HG03045 (cell line): ENCODE measurements around the gene RIPOR2.
"Not testable (repeated sequence)": the region's sequence is repeated elsewhere in the genome, so short reads cannot be mapped to it uniquely, and the experiment has no call there.

Experiments used
- ATAC-seq: cut with Tn5 transposase; IDR thresholded peaks from one replicate; pipeline ENCODE4 v1.9.1; 2021; ENCODE audit warnings: mild to moderate bottlenecking, moderate library complexity; ENCODE audit not compliant: unreplicated experiment

Gene RIPOR2

DNA sequence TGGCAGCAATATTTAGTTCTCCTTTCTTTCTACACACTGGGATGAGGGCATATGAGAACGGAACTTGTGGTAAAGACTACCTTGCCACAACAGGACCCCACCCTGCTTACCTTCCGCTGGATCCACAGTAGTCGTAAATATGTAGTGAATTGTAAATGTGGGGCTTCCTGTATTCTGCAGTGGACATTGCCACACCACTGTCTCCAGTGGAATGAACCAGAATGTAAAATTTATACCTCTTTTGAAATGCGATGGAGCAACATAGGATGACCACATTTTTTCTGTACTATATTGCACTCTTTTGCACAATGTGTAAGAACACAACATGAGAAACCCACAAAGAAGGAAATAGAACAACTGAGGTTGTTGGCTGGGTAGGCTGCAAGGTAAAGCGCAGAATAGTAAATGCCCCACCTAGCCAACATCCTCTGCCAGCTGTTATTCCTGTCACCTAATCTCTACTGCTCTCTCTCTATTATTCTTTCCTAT is 16.1 kb upstream of the RIPOR2 start:
- no peak for ATAC-seq

DNA sequence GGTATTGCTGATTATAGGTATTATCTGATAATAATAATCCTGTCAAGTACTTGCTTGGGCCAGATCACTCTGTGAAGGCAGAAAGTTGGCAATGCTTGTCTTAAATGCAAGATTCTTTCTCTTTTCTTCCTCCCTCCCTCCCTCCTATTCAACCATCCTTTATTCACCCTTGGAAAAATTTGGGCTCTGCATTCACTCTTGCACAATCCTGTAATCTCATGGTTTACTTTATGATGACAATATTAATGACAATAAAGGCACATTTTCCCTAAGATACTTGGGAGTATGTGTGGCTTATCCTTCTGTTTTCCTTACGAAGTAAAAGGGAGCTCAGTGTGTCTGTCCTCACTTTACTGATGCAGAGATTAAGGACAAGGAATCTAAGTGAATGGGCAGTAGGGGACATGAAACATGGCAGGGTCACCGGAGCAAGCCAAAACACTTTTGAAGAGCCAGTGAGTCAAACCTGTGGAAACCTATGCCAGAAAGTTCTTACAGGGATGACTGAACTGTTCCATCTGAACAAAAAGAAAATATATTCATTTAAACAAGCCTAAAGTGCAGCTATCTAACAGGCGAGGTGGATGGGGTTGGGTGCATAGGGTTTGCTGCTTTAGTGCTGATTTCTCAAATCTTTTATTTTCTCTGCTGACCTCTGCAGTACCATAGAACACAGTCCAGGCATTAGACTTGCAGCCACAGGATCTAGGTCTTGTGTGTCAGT is 14.6 kb upstream of the RIPOR2 start:
- no peak for ATAC-seq

DNA sequence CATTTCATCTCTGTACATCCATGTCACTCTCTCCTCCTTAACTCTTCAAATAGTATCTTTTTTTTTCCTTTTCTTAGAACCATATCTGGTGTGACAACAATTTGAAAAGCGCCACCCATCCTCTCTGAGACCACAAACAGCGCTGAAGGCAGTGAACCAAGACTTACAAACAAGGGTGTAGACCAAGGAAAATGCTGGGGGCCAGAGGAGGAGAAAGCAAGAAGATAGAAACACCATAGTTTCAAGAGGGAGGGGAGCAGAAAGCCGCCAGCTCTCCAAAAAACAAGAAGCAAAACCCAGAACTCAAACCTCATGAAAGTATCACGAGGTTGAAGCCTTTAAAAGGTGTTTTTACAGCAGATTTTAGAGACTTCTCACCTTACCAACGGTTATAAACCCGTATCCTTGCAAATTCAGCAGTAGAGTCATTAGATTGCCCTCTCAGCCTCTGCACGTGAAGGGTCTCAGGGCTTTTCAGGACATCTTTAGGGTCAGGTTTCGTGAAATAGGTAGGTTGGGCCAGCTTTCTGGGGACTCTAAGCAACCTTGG is 13.3 kb upstream of the RIPOR2 start:
- ATAC-seq, result peak; percentile 96

DNA sequence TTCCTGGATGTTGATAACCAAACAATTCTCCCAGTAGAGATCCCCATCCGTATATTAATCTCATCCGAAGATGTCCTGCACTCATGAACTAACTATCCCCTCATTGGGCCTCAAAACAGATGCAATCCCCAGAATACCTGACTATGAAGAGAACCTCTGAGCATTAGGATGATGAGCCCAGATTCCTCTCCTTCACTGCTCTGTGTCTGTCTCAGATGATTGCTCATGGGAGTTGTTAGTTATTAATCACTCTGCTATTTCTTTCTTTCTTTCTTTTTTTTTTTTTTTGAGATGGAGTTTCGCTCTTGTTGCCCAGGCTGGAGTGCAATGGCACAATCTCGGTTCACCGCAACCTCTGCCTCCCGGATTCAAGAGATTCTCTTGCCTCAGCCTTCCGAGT is 12.5 kb upstream of the RIPOR2 start:
- ATAC-seq, result not testable (repeated sequence)

DNA sequence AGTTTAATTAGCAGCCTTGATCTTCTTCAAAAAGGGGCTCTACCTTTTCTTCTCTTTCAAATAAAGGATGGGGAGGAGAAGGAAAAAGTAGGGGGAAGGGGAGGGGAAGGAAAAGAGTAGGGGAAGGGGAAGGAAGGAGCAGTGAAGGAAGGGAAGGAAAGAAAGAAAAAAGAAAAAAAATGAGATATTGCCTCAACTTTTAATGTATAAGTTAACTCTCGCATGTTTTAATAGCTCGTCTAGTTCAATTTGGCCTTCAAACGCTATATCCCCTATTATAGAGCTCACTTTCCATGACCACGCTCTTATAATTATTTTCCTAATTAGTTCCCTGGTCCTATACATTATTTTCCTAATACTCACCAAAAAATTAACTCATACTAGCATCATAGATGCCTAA is 11.9 kb upstream of the RIPOR2 start:
- ATAC-seq, result no peak

DNA sequence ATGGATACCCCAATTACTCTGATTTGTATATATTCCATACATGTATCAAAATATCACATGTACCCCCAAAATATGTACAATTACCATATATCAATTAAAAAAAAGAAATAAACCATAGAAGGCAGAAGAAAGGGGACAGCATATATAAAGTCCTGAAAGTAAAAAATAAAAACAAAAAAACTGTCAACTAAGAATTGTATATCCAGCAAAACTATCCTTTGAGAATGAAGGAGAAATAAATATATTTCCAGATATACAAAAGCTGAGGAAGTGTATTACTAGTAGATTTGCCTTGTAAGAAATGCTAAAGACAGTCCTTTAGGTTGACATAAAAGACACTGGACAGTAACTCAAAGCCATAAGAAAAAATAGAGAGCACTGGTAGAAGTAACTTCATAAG is 9.3 kb upstream of the RIPOR2 start:
- no peak for ATAC-seq

DNA sequence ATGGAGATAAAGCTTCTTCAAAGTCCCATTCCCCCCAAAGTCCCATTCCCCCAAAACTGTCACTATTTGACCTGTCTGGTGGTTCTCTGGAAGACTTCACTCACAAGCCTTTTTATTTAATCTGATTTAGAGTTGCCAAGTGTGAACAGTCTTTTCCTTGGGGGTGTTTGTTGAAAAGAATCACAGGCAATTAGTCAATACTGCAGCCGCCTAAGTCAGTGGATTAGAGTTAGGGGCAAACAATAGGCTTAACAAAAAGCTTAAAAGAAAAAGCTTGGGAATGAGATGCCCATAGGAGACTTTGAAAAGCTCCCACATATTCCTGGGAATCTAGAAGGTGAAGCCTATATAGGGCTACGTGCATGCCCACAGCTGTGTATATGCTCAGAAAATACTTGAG is 8.0 kb upstream of the RIPOR2 start:
- no peak for ATAC-seq

DNA sequence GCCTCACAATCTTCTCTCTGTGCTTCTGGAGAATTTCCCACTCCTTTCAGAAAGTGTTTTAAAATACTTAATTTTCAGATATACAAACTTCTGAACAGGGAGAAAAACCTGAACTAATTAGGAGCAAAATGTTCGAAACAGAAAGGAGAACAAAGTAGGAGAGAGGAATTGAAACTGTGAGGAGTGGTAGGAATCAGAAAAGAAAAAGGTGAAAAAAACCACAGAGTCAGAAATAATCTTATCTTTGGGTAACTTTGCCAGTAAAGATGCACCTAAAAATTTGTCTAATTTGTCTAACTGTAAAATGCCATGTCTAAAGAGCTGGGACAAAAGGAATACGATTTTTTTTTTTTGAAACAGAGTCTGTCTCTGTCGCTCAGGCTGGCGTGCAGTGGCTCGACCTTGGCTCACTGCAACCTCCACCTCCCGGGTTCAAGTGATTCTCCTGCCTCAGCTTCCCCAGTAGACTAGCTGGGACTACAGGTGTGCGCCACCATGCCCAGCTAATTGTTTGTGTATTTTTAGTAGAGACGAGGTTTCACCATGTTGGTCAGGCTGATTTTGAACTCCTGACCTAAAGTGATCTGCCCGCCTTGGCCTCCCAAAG is 4.7 kb upstream of the RIPOR2 start:
- no peak for ATAC-seq

DNA sequence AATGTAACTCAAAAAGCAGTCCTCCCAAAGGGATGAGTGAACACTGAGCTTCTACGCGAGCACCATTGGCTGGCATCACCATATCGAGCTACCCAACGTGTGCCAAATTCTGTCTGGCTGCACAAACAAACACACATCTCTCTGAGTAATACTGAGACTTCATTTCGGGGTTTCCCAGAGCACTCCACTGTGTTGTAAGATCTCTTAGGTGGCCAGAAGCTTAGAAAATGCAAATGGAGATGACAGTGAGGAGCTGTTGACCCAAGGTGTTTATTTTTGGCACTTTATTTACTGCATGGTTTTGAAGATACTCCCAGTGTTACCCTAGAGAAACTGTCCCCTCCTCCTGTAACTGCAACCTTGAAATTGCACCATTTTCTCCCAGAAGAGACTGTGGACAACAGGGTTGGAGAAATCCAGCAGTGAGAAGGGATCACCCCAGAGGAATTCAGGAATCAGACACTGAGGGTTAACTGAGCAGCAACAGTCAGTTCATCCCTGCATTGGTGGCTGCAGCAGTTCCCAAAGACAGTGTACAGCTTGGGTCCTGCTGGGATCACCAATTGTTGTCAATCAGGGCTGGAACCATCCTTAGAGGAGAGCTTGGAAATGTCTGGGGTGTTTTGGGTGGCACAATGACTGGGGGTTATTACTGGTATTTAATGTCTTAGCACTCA is 1.0 kb upstream of the RIPOR2 start:
- ATAC-seq, result peak; percentile 57

DNA sequence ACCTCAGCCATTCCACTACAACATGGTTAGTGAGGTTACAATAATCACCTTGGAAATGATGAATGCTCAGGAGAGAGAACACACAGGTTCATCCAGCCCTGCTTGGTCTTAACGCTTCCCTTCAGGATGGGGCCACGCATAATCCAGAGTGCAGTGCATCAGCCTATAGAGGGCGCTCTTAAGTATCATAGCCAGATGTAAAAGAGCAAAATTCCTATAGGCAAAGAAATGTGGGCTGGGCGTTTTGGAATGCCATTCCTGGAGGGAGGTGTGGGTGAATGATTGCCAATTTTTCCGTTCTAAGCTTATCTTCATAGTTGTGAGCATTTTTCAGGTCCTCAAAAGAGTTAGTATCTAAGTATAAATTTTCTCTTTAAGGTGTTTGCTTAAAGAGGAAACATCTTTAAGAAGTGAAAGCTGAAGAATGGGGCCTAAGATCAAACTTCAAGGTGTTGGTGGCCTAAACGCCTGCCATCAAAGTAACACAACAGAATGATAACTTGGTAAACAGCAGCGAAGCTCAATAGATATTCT is 1.8 kb downstream of the RIPOR2 start:
- peak; percentile 25 for ATAC-seq

DNA sequence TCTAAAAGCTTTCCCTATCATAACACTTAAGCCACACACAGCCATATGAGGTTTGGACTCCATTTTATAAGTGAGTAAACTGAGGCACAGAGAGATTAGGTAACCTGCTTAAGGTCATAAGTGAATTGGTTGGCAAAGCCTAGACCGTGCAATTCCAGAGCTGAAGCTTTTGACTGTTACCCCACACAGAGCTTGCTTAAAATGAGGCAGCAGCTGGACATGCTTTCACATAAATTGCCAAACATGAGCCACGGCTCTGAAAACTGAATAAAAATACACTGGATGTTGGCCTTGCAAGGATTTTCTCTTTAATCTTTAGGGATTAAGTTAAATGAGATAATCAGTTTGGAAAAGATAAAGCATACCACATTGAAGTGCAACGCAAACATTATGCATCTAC is 2.5 kb downstream of the RIPOR2 start:
- ATAC-seq, result no peak

DNA sequence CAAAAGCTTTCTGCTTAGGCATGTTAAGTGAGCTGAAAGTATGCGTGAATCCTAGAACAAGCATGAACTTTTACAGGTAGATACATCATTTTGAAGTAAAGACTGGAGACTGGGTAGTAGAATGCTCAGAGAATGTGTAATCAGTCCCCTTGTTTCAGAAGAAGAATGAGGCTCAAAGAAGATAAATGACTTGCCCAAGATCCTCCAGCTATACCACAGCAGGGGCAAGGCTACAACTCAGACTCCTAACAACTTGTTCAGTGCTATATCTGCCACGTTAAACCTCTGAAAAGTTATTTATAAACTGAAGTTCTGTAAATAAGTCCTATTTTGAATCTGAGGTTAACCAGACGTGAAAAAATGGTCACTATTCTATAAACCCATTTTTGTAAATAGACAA is 2.9 kb downstream of the RIPOR2 start:
- peak; percentile 23 for ATAC-seq

DNA sequence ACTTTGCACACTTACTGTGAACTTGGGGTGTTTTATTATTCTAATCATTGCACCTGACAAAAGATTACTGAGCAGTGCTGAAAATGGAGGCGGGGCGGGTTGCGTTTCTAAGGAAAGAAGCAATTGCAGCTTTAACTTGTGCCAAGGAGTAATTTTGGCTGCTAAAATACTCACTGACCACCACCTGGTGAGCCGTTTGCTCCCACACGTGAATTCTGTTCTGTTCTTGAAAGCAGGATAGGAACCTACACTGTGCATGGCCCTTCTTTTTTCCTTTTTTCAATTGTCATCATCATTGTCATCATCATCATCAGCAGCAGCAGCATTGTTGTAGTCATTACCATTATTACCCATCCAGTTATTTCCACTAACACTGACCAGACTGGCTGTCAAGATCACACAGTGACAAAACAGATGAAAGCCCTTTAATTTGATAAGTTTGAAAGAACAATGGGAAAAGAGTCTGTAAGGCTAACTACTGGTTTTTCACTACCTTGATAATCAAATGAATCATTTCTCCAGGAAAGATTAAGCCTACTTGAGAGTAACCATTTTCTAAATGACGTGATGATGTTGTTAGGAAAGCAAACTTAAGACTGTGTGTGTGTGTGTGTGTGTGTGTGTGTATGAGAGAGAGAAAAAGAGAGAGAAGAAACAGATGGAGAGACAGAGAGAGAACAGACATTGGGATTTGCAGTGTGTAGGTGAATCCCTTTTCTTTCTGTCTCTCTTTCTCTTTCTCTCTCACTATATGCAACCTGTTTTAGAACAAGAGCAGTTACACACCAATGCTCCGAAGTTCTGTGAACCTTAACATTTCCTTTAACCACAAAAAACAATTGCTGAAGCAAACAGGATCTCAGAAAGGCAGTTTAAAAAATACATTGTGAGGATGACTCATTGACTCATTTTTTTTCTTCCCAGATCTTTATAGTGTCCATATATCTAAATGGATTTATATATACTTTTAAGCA is 3.8 kb downstream of the RIPOR2 start:
- peak; percentile 18 for ATAC-seq

DNA sequence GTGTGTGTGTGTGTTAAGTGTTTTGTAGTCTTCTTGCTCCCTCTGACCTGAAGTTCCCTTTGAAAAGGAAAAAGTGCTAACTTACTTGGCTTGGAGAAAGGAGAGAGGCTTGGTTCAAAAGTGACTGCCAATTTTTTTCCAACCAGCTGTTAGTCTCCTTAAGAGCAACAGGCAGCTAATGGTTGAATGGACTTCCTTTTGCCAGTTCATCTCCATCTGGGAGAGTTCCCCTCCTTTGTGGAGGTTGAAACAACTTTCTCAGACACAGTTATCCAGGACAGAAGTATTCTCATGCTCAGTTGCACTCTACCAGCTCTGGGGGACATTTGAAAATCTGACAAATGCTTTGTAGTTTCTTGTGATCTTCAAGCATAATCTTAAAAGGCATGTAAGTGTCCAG is 4.5 kb downstream of the RIPOR2 start:
- no peak for ATAC-seq

DNA sequence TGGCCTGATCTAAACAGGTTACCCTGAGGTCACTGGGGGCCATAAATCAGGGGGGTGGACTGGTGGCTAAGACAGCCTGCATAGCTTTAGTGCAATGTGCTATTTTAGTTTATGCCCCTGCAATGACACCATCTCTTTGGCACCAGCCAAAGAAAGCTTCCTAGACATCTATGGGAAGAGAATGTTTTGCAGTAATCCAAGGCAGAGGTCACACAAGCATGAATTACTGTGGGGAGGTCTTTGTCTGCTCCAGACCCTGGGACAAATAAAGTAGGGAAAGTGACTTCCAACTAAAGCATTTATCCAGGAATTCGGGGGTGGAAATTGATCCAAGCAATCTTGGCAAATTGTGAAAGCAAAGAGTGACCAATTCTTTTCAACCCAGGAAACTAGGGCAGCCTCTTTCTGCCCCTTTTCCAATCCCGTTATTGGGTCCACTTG is 5.3 kb downstream of the RIPOR2 start:
- no peak for ATAC-seq

DNA sequence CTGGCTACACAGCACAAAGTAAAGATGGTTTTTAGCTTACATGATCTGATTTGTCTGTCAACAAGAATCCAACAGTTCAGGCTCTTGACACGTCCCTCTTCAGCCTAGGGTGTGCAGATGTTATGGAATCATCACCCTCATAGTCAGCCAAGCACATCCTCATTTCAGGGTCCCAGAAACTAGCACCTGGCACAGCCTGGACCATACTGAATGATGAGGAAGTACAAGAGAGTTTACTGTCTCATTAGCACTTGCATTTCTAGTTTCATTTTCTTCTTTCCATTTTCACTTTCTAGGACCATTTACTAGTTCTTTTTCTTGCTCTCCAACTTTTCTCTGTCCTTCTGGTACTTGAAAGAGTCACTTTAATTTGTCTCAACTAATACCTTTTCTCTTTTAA is 6.5 kb downstream of the RIPOR2 start:
- peak; percentile 30 for ATAC-seq

DNA sequence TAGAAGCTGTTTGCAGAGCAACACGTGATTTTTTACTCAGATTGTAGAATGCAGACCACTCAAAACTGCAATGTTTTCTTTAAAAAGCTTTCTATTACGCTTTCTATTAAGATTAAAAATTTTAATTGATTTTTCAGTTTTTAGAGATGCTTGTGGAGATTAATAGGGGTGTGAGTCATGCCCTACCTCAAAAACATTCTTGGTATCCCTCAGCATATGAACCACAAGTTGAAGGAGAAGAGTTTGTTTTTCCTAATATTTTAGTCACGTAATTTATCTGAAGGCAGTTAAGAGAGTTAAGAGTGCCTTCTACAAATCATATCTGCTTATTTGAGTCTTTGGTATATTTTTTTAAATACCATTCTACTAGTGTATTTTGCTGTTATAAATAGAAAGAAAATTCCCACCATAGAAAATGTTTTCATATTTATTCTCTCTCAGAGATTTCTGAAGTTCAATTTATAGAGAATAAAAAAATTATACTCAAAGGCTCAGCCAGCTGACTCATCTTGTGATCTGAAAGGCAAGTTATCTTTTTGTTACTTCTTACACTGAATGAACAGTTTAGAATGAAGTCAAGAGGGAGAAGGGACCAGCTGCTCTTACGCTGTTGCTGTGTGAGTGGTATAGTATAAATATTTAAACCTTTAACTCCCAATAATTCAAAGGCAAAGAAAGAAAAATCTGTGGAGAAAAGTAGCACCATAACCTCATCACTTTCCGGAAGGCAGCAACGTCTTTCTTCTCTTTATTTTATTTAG is 7.6 kb downstream of the RIPOR2 start:
- ATAC-seq, result no peak

DNA sequence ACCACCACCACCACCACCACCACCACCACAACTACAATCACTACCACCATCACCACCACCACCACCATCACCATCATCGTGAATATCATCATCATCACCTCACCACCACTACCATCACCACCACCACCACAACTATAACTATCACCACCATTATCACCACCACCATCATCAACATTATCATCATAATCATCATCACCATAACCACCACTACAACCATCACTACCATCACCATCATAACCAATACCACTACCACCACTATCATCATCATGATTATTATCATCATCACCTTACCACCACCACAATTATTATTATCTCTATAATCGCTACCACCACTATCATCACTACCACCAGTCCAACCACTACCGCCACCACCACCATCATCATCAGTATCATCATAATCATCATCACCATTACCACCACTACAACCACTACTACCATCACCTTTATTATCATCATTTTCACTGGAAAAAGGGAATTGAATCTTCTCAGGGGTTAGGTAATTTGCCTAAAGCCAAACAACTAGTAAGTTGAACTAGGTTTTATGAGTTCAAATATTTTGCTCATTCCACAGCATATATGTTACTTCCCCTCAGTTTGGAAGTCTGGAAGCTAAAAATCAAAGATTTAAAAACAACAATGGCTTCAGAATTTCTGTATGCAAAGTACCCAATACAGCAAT is 8.3 kb downstream of the RIPOR2 start:
- no peak for ATAC-seq

DNA sequence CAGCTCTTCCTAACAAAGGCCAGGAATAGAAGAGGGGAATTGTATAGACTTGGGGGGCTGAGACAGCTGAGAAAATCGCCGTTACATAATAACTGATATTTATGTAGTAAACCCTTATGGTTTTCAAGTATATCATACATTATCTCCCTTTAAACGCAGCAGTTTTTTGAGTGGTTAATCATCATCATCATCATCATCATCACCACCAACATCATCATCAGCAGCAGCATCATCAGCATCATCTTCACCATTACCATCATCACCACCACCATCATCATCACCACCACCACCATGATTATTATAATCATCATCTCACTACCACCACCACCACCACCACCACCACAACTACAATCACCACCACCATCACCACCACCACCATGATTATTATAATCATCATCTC is 9.1 kb downstream of the RIPOR2 start:
- not testable (repeated sequence) for ATAC-seq
